ENCODE results near the gene CXADR. TPM values are rescaled to one million over a fixed set of nuclear protein-coding genes. Genes with fewer than 3 reads are reported as not detected.
"Not testable (repeated sequence)": the region's sequence is repeated elsewhere in the genome, so short reads cannot be mapped to it uniquely, and the experiment has no call there.

Gene CXADR
- total RNA-seq, 2 donors from 2014 or later = 0.62 to 1.9 TPM

- H3K9me3 ChIP-seq (ENCODE audit: control insufficient read depth, low read length, poor library complexity, severe bottlenecking) = no peaks in the 10 kb centered on the region
- Mint-ChIP-seq H3K4me1 (peaks cover 18% of the 10 kb centered on the region), H3K36me3 (ENCODE audit: low read depth) (no peaks in the 10 kb centered on the region), H3K4me3 (peak overlapping the region; percentile 90), H3K27ac (peak overlapping the region; percentile 65), H3K27me3 (peaks cover 29% of the 10 kb centered on the region)
- no peak for DNase-seq
- no peak for ATAC-seq
Observed at GRCh38 chr21:17514124-17514845, 1.4 kb downstream of the CXADR start.

- DNase-seq; H3K27ac Mint-ChIP-seq; H3K36me3 Mint-ChIP-seq (ENCODE audit: low read depth); H3K4me3 Mint-ChIP-seq; ATAC-seq; H3K9me3 ChIP-seq (ENCODE audit: control insufficient read depth, low read length, poor library complexity, severe bottlenecking): not testable (repeated sequence)
- peaks cover 48% of the 10 kb centered on the region for H3K27me3 Mint-ChIP-seq
- H3K4me1 Mint-ChIP-seq = peaks cover 24% of the 10 kb centered on the region
Observed at GRCh38 chr21:17517008-17517407, 4.2 kb downstream of the CXADR start.

- Mint-ChIP-seq H3K27me3 (peaks cover 45% of the 10 kb centered on the region), H3K36me3 (ENCODE audit: low read depth) (peaks cover 10% of the 10 kb centered on the region), H3K4me1 (peaks cover 11% of the 10 kb centered on the region), H3K4me3 (no peak overlapping the region), H3K27ac (no peak overlapping the region)
- no peaks in the 10 kb centered on the region for H3K9me3 ChIP-seq (ENCODE audit: control insufficient read depth, low read length, poor library complexity, severe bottlenecking)
- ATAC-seq (no peak), DNase-seq (no peak)
Observed at GRCh38 chr21:17519208-17519738, 6.4 kb downstream of the CXADR start.

- peaks cover 10% of the 10 kb centered on the region for H3K4me1 Mint-ChIP-seq
- DNase-seq (no peak), ATAC-seq (no peak)
- peaks cover 10% of the 10 kb centered on the region for H3K36me3 Mint-ChIP-seq (ENCODE audit: low read depth)
- H3K27ac Mint-ChIP-seq = no peak overlapping the region
- H3K4me3 Mint-ChIP-seq = no peak overlapping the region
- H3K27me3 Mint-ChIP-seq = peaks cover 44% of the 10 kb centered on the region
- H3K9me3 ChIP-seq (ENCODE audit: control insufficient read depth, low read length, poor library complexity, severe bottlenecking) = no peaks in the 10 kb centered on the region
Observed at GRCh38 chr21:17519965-17520609, 7.2 kb downstream of the CXADR start.

- H3K9me3 ChIP-seq (ENCODE audit: control insufficient read depth, low read length, poor library complexity, severe bottlenecking) = no peaks in the 10 kb centered on the region
- Mint-ChIP-seq H3K36me3 (ENCODE audit: low read depth) (peaks cover 10% of the 10 kb centered on the region), H3K27ac (no peak overlapping the region), H3K4me1 (peaks cover 11% of the 10 kb centered on the region), H3K4me3 (no peak overlapping the region), H3K27me3 (peaks cover 36% of the 10 kb centered on the region)
- DNase-seq (no peak), ATAC-seq (no peak)
Observed at GRCh38 chr21:17523007-17523451, 10.2 kb downstream of the CXADR start.

- H3K27ac Mint-ChIP-seq; ATAC-seq; DNase-seq; H3K9me3 ChIP-seq (ENCODE audit: control insufficient read depth, low read length, poor library complexity, severe bottlenecking); H3K4me3 Mint-ChIP-seq; H3K36me3 Mint-ChIP-seq (ENCODE audit: low read depth): not testable (repeated sequence)
- peaks cover 11% of the 10 kb centered on the region for H3K4me1 Mint-ChIP-seq
- H3K27me3 Mint-ChIP-seq = peaks cover 27% of the 10 kb centered on the region
Observed at GRCh38 chr21:17523979-17524494, 11.2 kb downstream of the CXADR start.

GRCh38 chr21:17524635-17525034 is 11.8 kb downstream of the CXADR start:
- H3K9me3 ChIP-seq (ENCODE audit: control insufficient read depth, low read length, poor library complexity, severe bottlenecking) = no peaks in the 10 kb centered on the region
- H3K27me3 Mint-ChIP-seq = peaks cover 21% of the 10 kb centered on the region
- peaks cover 10% of the 10 kb centered on the region for H3K36me3 Mint-ChIP-seq (ENCODE audit: low read depth)
- ATAC-seq = no peak
- DNase-seq = no peak
- peaks cover 11% of the 10 kb centered on the region for H3K4me1 Mint-ChIP-seq
- no peak overlapping the region for H3K27ac Mint-ChIP-seq
- H3K4me3 Mint-ChIP-seq = no peak overlapping the region

- Mint-ChIP-seq H3K4me1 (peaks cover 4% of the 10 kb centered on the region), H3K27me3 (peaks cover 5% of the 10 kb centered on the region), H3K27ac (no peak overlapping the region), H3K4me3 (no peak overlapping the region), H3K36me3 (ENCODE audit: low read depth) (no peaks in the 10 kb centered on the region)
- ATAC-seq (no peak), DNase-seq (no peak)
- no peaks in the 10 kb centered on the region for H3K9me3 ChIP-seq (ENCODE audit: control insufficient read depth, low read length, poor library complexity, severe bottlenecking)
Observed at GRCh38 chr21:17526776-17527175, 13.9 kb downstream of the CXADR start.

- ATAC-seq = no peak
- no peaks in the 10 kb centered on the region for H3K36me3 Mint-ChIP-seq (ENCODE audit: low read depth)
- no peaks in the 10 kb centered on the region for H3K9me3 ChIP-seq (ENCODE audit: control insufficient read depth, low read length, poor library complexity, severe bottlenecking)
- no peak overlapping the region for H3K4me3 Mint-ChIP-seq
- no peak overlapping the region for H3K27ac Mint-ChIP-seq
- H3K27me3 Mint-ChIP-seq = peaks cover 5% of the 10 kb centered on the region
- peaks cover 4% of the 10 kb centered on the region for H3K4me1 Mint-ChIP-seq
- no peak for DNase-seq
Observed at GRCh38 chr21:17527240-17527639, 14.4 kb downstream of the CXADR start.

- H3K9me3 ChIP-seq (ENCODE audit: control insufficient read depth, low read length, poor library complexity, severe bottlenecking) = no peaks in the 10 kb centered on the region
- H3K27ac Mint-ChIP-seq = no peak overlapping the region
- no peak overlapping the region for H3K4me3 Mint-ChIP-seq
- no peak for ATAC-seq
- peaks cover 5% of the 10 kb centered on the region for H3K27me3 Mint-ChIP-seq
- H3K36me3 Mint-ChIP-seq (ENCODE audit: low read depth) = no peaks in the 10 kb centered on the region
- DNase-seq = no peak
- H3K4me1 Mint-ChIP-seq = peaks cover 7% of the 10 kb centered on the region
Observed at GRCh38 chr21:17527711-17528110, 14.9 kb downstream of the CXADR start.

- H3K36me3 Mint-ChIP-seq (ENCODE audit: low read depth) = no peaks in the 10 kb centered on the region
- no peak overlapping the region for H3K27ac Mint-ChIP-seq
- peaks cover 7% of the 10 kb centered on the region for H3K4me1 Mint-ChIP-seq
- ATAC-seq (no peak), DNase-seq (no peak)
- no peaks in the 10 kb centered on the region for H3K9me3 ChIP-seq (ENCODE audit: control insufficient read depth, low read length, poor library complexity, severe bottlenecking)
- H3K4me3 Mint-ChIP-seq = no peak overlapping the region
- H3K27me3 Mint-ChIP-seq = peaks cover 5% of the 10 kb centered on the region
Observed at GRCh38 chr21:17529648-17530047, 16.8 kb downstream of the CXADR start.

- Mint-ChIP-seq H3K4me1 (peaks cover 6% of the 10 kb centered on the region), H3K27me3 (peaks cover 15% of the 10 kb centered on the region), H3K27ac (no peak overlapping the region), H3K36me3 (ENCODE audit: low read depth) (no peaks in the 10 kb centered on the region), H3K4me3 (no peak overlapping the region)
- DNase-seq (no peak), ATAC-seq (no peak)
- H3K9me3 ChIP-seq (ENCODE audit: control insufficient read depth, low read length, poor library complexity, severe bottlenecking) = no peaks in the 10 kb centered on the region
Observed at GRCh38 chr21:17532292-17532691, 19.4 kb downstream of the CXADR start.

GRCh38 chr21:17536381-17536780 is 23.5 kb downstream of the CXADR start:
- Mint-ChIP-seq H3K4me3 (no peak overlapping the region), H3K27me3 (peaks cover 39% of the 10 kb centered on the region), H3K27ac (no peak overlapping the region), H3K4me1 (peaks cover 8% of the 10 kb centered on the region), H3K36me3 (ENCODE audit: low read depth) (peaks cover 3% of the 10 kb centered on the region)
- ATAC-seq (no peak), DNase-seq (no peak)
- H3K9me3 ChIP-seq (ENCODE audit: control insufficient read depth, low read length, poor library complexity, severe bottlenecking) = no peaks in the 10 kb centered on the region

All from T-helper 17 cell (primary cell).